ENCODE measurements around the gene SBF2.
"Not testable (repeated sequence)": the region's sequence is repeated elsewhere in the genome, so short reads cannot be mapped to it uniquely, and the experiment has no call there.

The SBF2 gene

GRCh38 chr11:10049756-10050155 lies 244.3 kb downstream of the SBF2 start:
- TF ChIP-seq CTCF (conservative IDR thresholded peaks at IDR 0.05; ENCODE audit: low read length): no peak
- DNase-seq (ENCODE audit: low read depth): no peak
- no peak overlapping the region for H3K4me3 ChIP-seq (ENCODE audit: low read length)

- no peak for TF ChIP-seq CTCF (conservative IDR thresholded peaks at IDR 0.05; ENCODE audit: low read length)
- H3K4me3 ChIP-seq (ENCODE audit: low read length): no peak overlapping the region
- DNase-seq (ENCODE audit: low read depth): no peak
Observed at GRCh38 chr11:10048350-10048749, 245.7 kb downstream of the SBF2 start.

- DNase-seq (ENCODE audit: low read depth): peak; percentile 15
- no peak for TF ChIP-seq CTCF (conservative IDR thresholded peaks at IDR 0.05; ENCODE audit: low read length)
- H3K4me3 ChIP-seq (ENCODE audit: low read length): no peak overlapping the region
Observed at GRCh38 chr11:10044618-10045017, 249.4 kb downstream of the SBF2 start.

- H3K4me3 ChIP-seq (ENCODE audit: low read length): no peak overlapping the region
- no peak for TF ChIP-seq CTCF (conservative IDR thresholded peaks at IDR 0.05; ENCODE audit: low read length)
- peak; percentile 17 for DNase-seq (ENCODE audit: low read depth)
Observed at GRCh38 chr11:10042699-10043098, 251.3 kb downstream of the SBF2 start.

- no peak for TF ChIP-seq CTCF (conservative IDR thresholded peaks at IDR 0.05; ENCODE audit: low read length)
- no peak overlapping the region for H3K4me3 ChIP-seq (ENCODE audit: low read length)
- no peak for DNase-seq (ENCODE audit: low read depth)
Observed at GRCh38 chr11:10041748-10042446, 252.1 kb downstream of the SBF2 start.

- no peak for TF ChIP-seq CTCF (conservative IDR thresholded peaks at IDR 0.05; ENCODE audit: low read length)
- DNase-seq (ENCODE audit: low read depth): no peak
- no peak overlapping the region for H3K4me3 ChIP-seq (ENCODE audit: low read length)
Observed at GRCh38 chr11:10041332-10041731, 252.7 kb downstream of the SBF2 start.

- no peak overlapping the region for H3K4me3 ChIP-seq (ENCODE audit: low read length)
- TF ChIP-seq CTCF (conservative IDR thresholded peaks at IDR 0.05; ENCODE audit: low read length): no peak
- peak; percentile 51 for DNase-seq (ENCODE audit: low read depth)
Observed at GRCh38 chr11:10038521-10039302, 255.3 kb downstream of the SBF2 start.

GRCh38 chr11:10035932-10036331 lies 258.1 kb downstream of the SBF2 start:
- DNase-seq (ENCODE audit: low read depth); H3K4me3 ChIP-seq (ENCODE audit: low read length): not testable (repeated sequence)

Measured in AG10803 (cell line).